H1 (cell line): ENCODE results near the gene PSMD13. TPM values are rescaled to one million over a fixed set of nuclear protein-coding genes. Genes with fewer than 3 reads are reported as not detected.

Experiments used
- CTCF ChIA-PET: fragments of 300-600 bp; sonication (Branson Sonifier 250); formaldehyde crosslinking; loops from one replicate; lab custom pipeline; 2021; ENCODE audit not compliant: partially characterized antibody; lab: Charles Lee
- POLR2A ChIA-PET: fragments of 300-600 bp; sonication (Branson Sonifier 250); formaldehyde crosslinking; loops from one replicate; lab custom pipeline; 2021; ENCODE audit warnings: inconsistent platforms; ENCODE audit not compliant: partially characterized antibody; lab: Charles Lee
- DNase-seq, 2 experiments: peaks; one replicate each; pipeline versions ENCODE4 v3.0.0 to v3.0.0-alpha.2; 2010 to 2022; ENCODE audit warnings: low spot score in 2 of 2, low read depth in 1 of 2, mixed read lengths in 1 of 2
- FAIRE-seq: peaks from 2 replicates; lab custom pipeline; 2011; peaks lifted over from hg19 to GRCh38; lab: Jason Lieb, UNC
- H2AFZ ChIP-seq: 2 replicates; pipeline ENCODE4 v1.8.1; 2012; ENCODE audit warnings: low read length, inconsistent platforms
- H2AK5ac ChIP-seq: 2 replicates; pipeline ENCODE4 v1.6.1; 2013; ENCODE audit warnings: low read depth, low read length
- H2BK120ac ChIP-seq: replicated peaks from 2 replicates; pipeline ENCODE3; 2013; ENCODE audit warnings: low read depth, low read length, inconsistent platforms
- H2BK12ac ChIP-seq: 2 replicates; pipeline ENCODE4 v1.6.1; 2013; ENCODE audit warnings: low read depth, low read length
- H2BK15ac ChIP-seq: 2 replicates; pipeline ENCODE4 v1.6.1; 2013; ENCODE audit warnings: low read length
- H2BK20ac ChIP-seq: 2 replicates; pipeline ENCODE4 v1.6.1; 2013; ENCODE audit warnings: low read length
- H2BK5ac ChIP-seq: 2 replicates; pipeline ENCODE4 v1.6.1; 2013; ENCODE audit warnings: low read depth, low read length
- H3K14ac ChIP-seq: 2 replicates; pipeline ENCODE4 v1.6.1; 2013; ENCODE audit warnings: inconsistent platforms; ENCODE audit not compliant: insufficient read length
- H3K18ac ChIP-seq: 2 replicates; pipeline ENCODE4 v1.6.1; 2013; ENCODE audit warnings: low read length; ENCODE audit errors: extremely low read depth
- H3K23ac ChIP-seq: 2 replicates; pipeline ENCODE4 v1.6.1; 2013; ENCODE audit warnings: inconsistent platforms; ENCODE audit not compliant: insufficient read length
- H3K23me2 ChIP-seq: 2 replicates; pipeline ENCODE4 v1.6.1; 2013; ENCODE audit warnings: low read depth, low read length
- H3K27ac ChIP-seq: 2 replicates; pipeline ENCODE4 v1.6.1; 2011; ENCODE audit warnings: low read depth, low read length, inconsistent platforms
- H3K27me3 ChIP-seq, 4 experiments: replicated peaks in 1 of 4; 1 replicate in 1 of 4; 2 replicates in 3 of 4; pipeline versions ENCODE4 v1.6.1 to v1.8.1; 2011 to 2013; ENCODE audit warnings: low read length in 3 of 4, mild to moderate bottlenecking in 3 of 4, inconsistent platforms in 2 of 4, mixed read lengths in 2 of 4, moderate library complexity in 1 of 4; ENCODE audit not compliant: control insufficient read depth in 3 of 4, insufficient read depth in 3 of 4; ENCODE audit errors: extremely low read depth in 1 of 4
- H3K36me3 ChIP-seq, 4 experiments: 2 replicates each; pipeline versions ENCODE4 v1.6.1 to v1.8.1; 2011 to 2013; ENCODE audit warnings: mild to moderate bottlenecking in 4 of 4, low read length in 3 of 4, moderate library complexity in 2 of 4, control low read depth in 1 of 4, inconsistent platforms in 1 of 4; ENCODE audit not compliant: insufficient read depth in 4 of 4, control insufficient read depth in 2 of 4
- H3K4ac ChIP-seq: replicated peaks from 2 replicates; pipeline ENCODE3; 2013; ENCODE audit warnings: low read length, low read depth, mixed read lengths, inconsistent platforms; ENCODE audit not compliant: insufficient read length
- H3K4me1 ChIP-seq, 4 experiments: replicated peaks in 1 of 4; 1 replicate in 1 of 4; 2 replicates in 3 of 4; pipeline versions ENCODE4 v1.6.1 to v1.8.1; 2011 to 2013; ENCODE audit warnings: low read length in 3 of 4, inconsistent platforms in 2 of 4, mixed read lengths in 1 of 4; ENCODE audit not compliant: insufficient read depth in 4 of 4, control insufficient read depth in 3 of 4
- H3K4me2 ChIP-seq, 2 experiments: 2 replicates each; pipeline versions ENCODE4 v1.6.1 to v1.8.1; 2011 to 2013; ENCODE audit warnings: low read depth in 2 of 2, low read length in 2 of 2, control low read depth in 1 of 2, inconsistent platforms in 1 of 2, mild to moderate bottlenecking in 1 of 2; ENCODE audit not compliant: insufficient read depth in 1 of 2
- H3K4me3 ChIP-seq, 4 experiments: fragments of 200-600, 300-600 bp in 1 of 4; sonication (generic), shearing (Covaris generic), sonication (Bioruptor Twin) in 1 of 4; 2 replicates each; pipeline versions ENCODE4 v1.5.1 to v1.8.1; 2011 to 2016; ENCODE audit warnings: low read length in 4 of 4, low read depth in 3 of 4, control low read depth in 2 of 4, inconsistent platforms in 2 of 4, mild to moderate bottlenecking in 2 of 4, mixed read lengths in 1 of 4, moderate library complexity in 1 of 4; ENCODE audit not compliant: insufficient read depth in 2 of 4; ENCODE audit errors: extremely low read depth in 1 of 4
- H3K56ac ChIP-seq: replicated peaks from 2 replicates; pipeline ENCODE3; 2013; ENCODE audit warnings: low read depth, mild to moderate bottlenecking, mixed read lengths, low read length, inconsistent platforms; ENCODE audit not compliant: insufficient read length
- H3K79me1 ChIP-seq: 2 replicates; pipeline ENCODE4 v1.6.1; 2013; ENCODE audit warnings: low read depth, low read length, control low read depth
- H3K79me2 ChIP-seq, 2 experiments: 2 replicates each; pipeline versions ENCODE4 v1.6.1 to v1.8.1; 2012 to 2013; ENCODE audit warnings: low read length in 2 of 2, mild to moderate bottlenecking in 2 of 2, inconsistent platforms in 1 of 2; ENCODE audit not compliant: insufficient read depth in 2 of 2, control insufficient read depth in 1 of 2
- H3K9ac ChIP-seq, 4 experiments: replicated peaks in 1 of 4; 1 replicate in 1 of 4; 2 replicates in 3 of 4; pipeline versions ENCODE4 v1.6.1 to v1.8.1; 2011 to 2013; ENCODE audit warnings: low read depth in 3 of 4, low read length in 3 of 4, control low read depth in 2 of 4, mild to moderate bottlenecking in 2 of 4, moderate library complexity in 2 of 4, inconsistent platforms in 1 of 4; ENCODE audit errors: extremely low read depth in 1 of 4
- H3K9me3 ChIP-seq, 2 experiments: 2 replicates each; pipeline versions ENCODE4 v1.6.1 to v1.8.1; 2012 to 2013; ENCODE audit warnings: mild to moderate bottlenecking in 2 of 2, moderate library complexity in 2 of 2, control low read depth in 1 of 2, inconsistent platforms in 1 of 2, low read depth in 1 of 2, low read length in 1 of 2, mixed read lengths in 1 of 2; ENCODE audit not compliant: insufficient read depth in 2 of 2
- H4K20me1 ChIP-seq, 2 experiments: replicated peaks in 1 of 2; 2 replicates each; pipeline versions ENCODE3 to v1.8.1; 2011 to 2013; ENCODE audit warnings: inconsistent platforms in 2 of 2, low read length in 2 of 2, mild to moderate bottlenecking in 1 of 2; ENCODE audit not compliant: insufficient read depth in 2 of 2, control insufficient read depth in 1 of 2
- H4K5ac ChIP-seq: 2 replicates; pipeline ENCODE4 v1.6.1; 2013; ENCODE audit warnings: low read length, low read depth, mixed read lengths, inconsistent platforms; ENCODE audit not compliant: insufficient read length
- H4K8ac ChIP-seq: 2 replicates; pipeline ENCODE4 v1.8.0; 2013; ENCODE audit warnings: mild to moderate bottlenecking, moderate library complexity, low read length, inconsistent platforms; ENCODE audit not compliant: insufficient read depth; ENCODE audit errors: extremely low read depth
- H4K91ac ChIP-seq: replicated peaks from 2 replicates; pipeline ENCODE3; 2013; ENCODE audit warnings: low read length, mixed read lengths, inconsistent platforms; ENCODE audit not compliant: insufficient read length
- KDM4A ChIP-seq: IDR thresholded peaks from one replicate; pipeline ENCODE4 v1.7.1; 2012; ENCODE audit warnings: low read depth, mild to moderate bottlenecking, moderate library complexity, low read length, inconsistent platforms; ENCODE audit not compliant: severe bottlenecking
- WGBS, 2 experiments: shearing (Covaris generic) in 1 of 2; methylation state at CpG; one replicate each; pipeline versions ENCODE4 v1.1.6 to v1.1.7; 2013 to 2015; ENCODE audit warnings: low lambda C conversion rate in 2 of 2, mixed read lengths in 2 of 2, inconsistent platforms in 1 of 2, low coverage in 1 of 2, missing lambda C conversion rate in 1 of 2; ENCODE audit not compliant: insufficient replicate concordance in 2 of 2, insufficient coverage in 1 of 2, insufficient read length in 1 of 2; ENCODE audit errors: extremely low coverage in 1 of 2, missing lambda C conversion rate in 1 of 2; 5-methylcytosine and 5-hydroxymethylcytosine counted together
- polyA plus RNA-seq, 7 experiments: library from polyadenylated mRNA; depleted of rRNA in 3 of 7; stranded (reverse) in 5 of 7; unstranded in 2 of 7; fragments of >200 nt in 5 of 7; fragments of 200-250 nt in 2 of 7; gene quantifications; 1 replicate in 5 of 7; 2 replicates in 1 of 7; 4 replicates in 1 of 7; pipeline versions ENCODE4 v1.2.1 to v1.2.3, GENCODE V29; 2011 to 2013; ENCODE audit warnings: missing spikeins in 2 of 7, mixed read lengths in 2 of 7
- total RNA-seq: library from RNA; stranded (reverse); fragmentation: NEBNext Ultra II Directional; extraction: Animal tissue kit (Norgen Biotek cat#: 25700); gene quantifications from 2 replicates; pipeline ENCODE4 v1.2.1, GENCODE V29; 2021

Gene PSMD13
- total and polyA plus RNA-seq, 2 of the 8 experiments (the other 6 are each of a cell fraction or from before 2014, with no cell fraction given), result 121 to 141 TPM

DNA sequence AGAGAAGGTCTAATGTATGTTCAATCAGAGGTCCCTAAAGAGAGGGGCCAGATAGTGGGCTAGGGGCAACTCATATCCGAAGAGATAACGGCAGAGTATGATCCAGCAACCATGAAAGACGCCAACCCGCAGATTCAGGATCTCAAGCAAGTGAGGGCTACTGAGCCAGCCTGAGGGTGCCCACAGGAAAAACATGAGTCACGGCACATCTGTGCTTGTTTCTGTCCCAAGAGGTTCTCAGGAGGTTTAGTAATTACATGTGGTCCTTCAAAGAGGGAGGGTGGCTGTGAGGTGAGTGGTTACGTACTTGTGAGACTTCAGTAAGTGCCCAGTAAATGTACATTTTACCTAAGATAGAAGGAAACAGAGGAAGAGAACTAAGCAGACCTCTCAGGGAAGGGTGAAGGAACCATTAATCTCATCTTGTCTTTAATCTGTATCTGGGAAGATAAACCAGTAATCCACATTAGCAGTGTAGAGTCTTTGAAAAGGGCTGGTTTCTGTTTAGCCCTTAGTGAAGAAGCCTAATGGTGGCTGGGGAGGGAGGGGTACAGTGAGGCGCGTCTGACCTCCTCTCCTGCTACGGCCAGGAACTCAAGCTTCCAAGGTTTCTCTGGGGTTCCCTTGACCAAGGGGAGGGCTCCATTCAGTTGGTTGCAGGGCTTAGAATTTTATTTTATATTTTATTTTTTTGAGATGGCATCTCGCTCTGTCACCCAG, 10.9 kb upstream of the PSMD13 start:
- Histone ChIP-seq H3K79me1 (no peaks in the 10 kb centered on the region; the same call in 1 of the 2 replicates), H3K4me3 (no peak overlapping the region), H2BK12ac (no peak overlapping the region), H2AK5ac (no peak overlapping the region), H2BK120ac (no peak overlapping the region), H3K23ac (no peak overlapping the region), H3K4me2 (no peak overlapping the region), H3K27me3 (no peaks in the 10 kb centered on the region)
- POLR2A ChIA-PET, result interaction anchor here (0.6 to 1.9 kb wide), 2 partner anchors 51 to 307 kb away, joined by 3 read pairs; no protein-coding TSS in a partner anchor
- TF ChIP-seq KDM4A, result no peak
- TF ChIP-seq, all 59 proteins: peak for 0
- H2BK5ac ChIP-seq, result no peak overlapping the region
- H3K9me3 ChIP-seq, result no peaks in the 10 kb centered on the region
- FAIRE-seq, result no peak
- CTCF ChIA-PET, result interaction anchor here (1.6 to 2.2 kb wide), 2 partner anchors 108 to 138 kb away, joined by 3 to 8 read pairs; no protein-coding TSS in a partner anchor
- H4K20me1 ChIP-seq, result no peaks in the 10 kb centered on the region
- no peak overlapping the region for H3K9ac ChIP-seq
- H3K4ac ChIP-seq, result no peak overlapping the region
- H2AFZ ChIP-seq, result no peak overlapping the region
- no peak overlapping the region for H4K91ac ChIP-seq
- no peak overlapping the region for H3K18ac ChIP-seq
- no peaks in the 10 kb centered on the region for H3K4me1 ChIP-seq
- no peak overlapping the region for H4K5ac ChIP-seq
- H3K14ac ChIP-seq, result no peak overlapping the region
- DNase-seq, result no peak
- no peaks in the 10 kb centered on the region for H3K23me2 ChIP-seq
- H2BK15ac ChIP-seq, result no peak overlapping the region
- no peak overlapping the region for H3K56ac ChIP-seq
- H3K27ac ChIP-seq, result no peak overlapping the region
- peaks cover 0 to 7% of the 10 kb centered on the region in 2 experiments; a peak in 1 of 4 replicates for H3K79me2 ChIP-seq
- 92% methylated on average over 10 of the region's 10 CpGs; no CpG with 5 or more reads in 1 of the 2 experiments for WGBS, 2 experiments
- no peak overlapping the region for H2BK20ac ChIP-seq
- H4K8ac ChIP-seq, result no peak overlapping the region
- no peaks in the 10 kb centered on the region; a peak in 2 of 8 replicates for H3K36me3 ChIP-seq
